ENCODE results near the gene WIF1. TPM values are rescaled to one million over a fixed set of nuclear protein-coding genes. Genes with fewer than 3 reads are reported as not detected.
A peak's percentile ranks its signal among the peaks of the same experiment; 100 is the strongest.

The WIF1 gene
- total and polyA plus RNA-seq, 10 of the 15 experiments (the other 5 are each of a cell fraction or from before 2014, with no cell fraction given) = 0.04 to 0.05 (median 0.05) TPM; not detected in 7

- Histone ChIP-seq H3K9ac (ENCODE audit: control insufficient read depth, insufficient read depth, low read length) (peak overlapping the region; percentile 82), H3K4me2 (ENCODE audit: control insufficient read depth, insufficient read depth) (peak overlapping the region; percentile 75), H3K27me3 (replicated peaks in 1 of 2; ENCODE audit: control insufficient read depth in 2 of 2, insufficient read depth in 2 of 2, low read length in 1 of 2) (no peaks in the 10 kb centered on the region), H3K4me3 (peak overlapping the region; percentile 86), H3K9me3 (replicated peaks; ENCODE audit: control insufficient read depth, insufficient read depth, low read length) (no peaks in the 10 kb centered on the region; the same call in 2 of the 3 replicates), H3K79me2 (ENCODE audit: control insufficient read depth, insufficient read depth, low read length) (peaks cover 64% of the 10 kb centered on the region), H3K4me1 (ENCODE audit: control insufficient read depth, insufficient read depth, low read length) (peaks cover 5% of the 10 kb centered on the region), H3K27ac (ENCODE audit: control insufficient read depth, insufficient read depth) (peak overlapping the region; percentile 83), H2AFZ (ENCODE audit: control insufficient read depth, low read depth, low read length) (peak overlapping the region; percentile 87; the same call in 1 of the 2 replicates), H3K36me3 (ENCODE audit: control insufficient read depth in 2 of 2, insufficient read depth in 2 of 2, low read length in 1 of 2) (peaks cover 0 to 5% of the 10 kb centered on the region in 2 experiments; a peak in 1 of 4 replicates), H4K20me1 (ENCODE audit: control insufficient read depth, insufficient read depth) (peaks cover 4% of the 10 kb centered on the region; the same call in 1 of the 2 replicates)
- CTCF ChIA-PET = interaction anchor here (0.8 to 2.7 kb wide), 9 partner anchors 8 to 279 kb away, joined by 3 to 27 read pairs (median 9); no protein-coding TSS in a partner anchor
- intact Hi-C loops (cut with micrococcal nuclease; ENCODE audit: unreplicated experiment) = loop anchor here (2.0 kb wide), 2 partner anchors 18 to 62 kb away; no protein-coding TSS in a partner anchor
- FAIRE-seq (no peak), DNase-seq (ENCODE audit: low read depth, low spot score) (no peak), ATAC-seq (peak; percentile 68)
- SMC1A ChIA-PET (ENCODE audit: uncharacterized antibody, unreplicated experiment) = interaction anchor here (1.5 to 8.3 kb wide), 8 partner anchors 14 to 369 kb away, joined by 3 to 155 read pairs (median 12); no protein-coding TSS in a partner anchor
- POLR2A ChIA-PET = interaction anchor here (0.8 to 6.3 kb wide), 11 partner anchors 11 to 713 kb away, joined by 3 to 63 read pairs (median 10); no protein-coding TSS in a partner anchor
- BruUV-seq (replicated peaks) = no TSS peak
- in situ Hi-C loops (cut with MboI) = no loop called here
- WGBS (ENCODE audit: insufficient coverage, insufficient replicate concordance, low lambda C conversion rate, missing lambda C conversion rate) = 2% methylated on average over 47 of the region's 47 CpGs
- RAD21 ChIA-PET (ENCODE audit: unreplicated experiment) = interaction anchor here (0.9 to 9.1 kb wide), 9 partner anchors 8 to 287 kb away, joined by 3 to 91 read pairs (median 10); no protein-coding TSS in a partner anchor
- TF ChIP-seq HSF1 (IDR thresholded peaks at IDR 0.05; ENCODE audit: low read depth, low read length) (no peak), IRF5 (IDR thresholded peaks at IDR 0.05; ENCODE audit: borderline replicate concordance) (no peak), BACH1 (IDR thresholded peaks at IDR 0.05; ENCODE audit: borderline replicate concordance) (no peak; the same call in 1 of the 2 replicates), TCF12 (IDR thresholded peaks at IDR 0.05; ENCODE audit: low read depth, low read length) (no peak), NFYB (IDR thresholded peaks at IDR 0.05; ENCODE audit: insufficient read depth, low read depth, low read length) (no peak), IKZF1 (conservative IDR thresholded peaks at IDR 0.05) (0 out of 2 replicates have a peak, but pooled peaks have one; percentile 15), IKZF2 (IDR thresholded peaks at IDR 0.05) (no peak), SKIL (IDR thresholded peaks at IDR 0.05; ENCODE audit: low read depth, poor library complexity, severe bottlenecking) (peak; percentile 31), WRNIP1 (IDR thresholded peaks at IDR 0.05; ENCODE audit: borderline replicate concordance, low read depth, low read length) (no peak), BMI1 (IDR thresholded peaks at IDR 0.05; ENCODE audit: borderline replicate concordance) (no peak), SIN3A (IDR thresholded peaks at IDR 0.05; ENCODE audit: low read depth, low read length) (no peak), ZBTB4 (CRISPR knock-in tag; IDR thresholded peaks at IDR 0.05) (no peak), RAD21 (IDR thresholded peaks at IDR 0.05; ENCODE audit: insufficient read depth, low read depth, low read length) (no peak), SP1 (IDR thresholded peaks at IDR 0.05; ENCODE audit: low read depth, low read length) (no peak)
Observed at GRCh38 chr12:65170209-65170881, 49.2 kb upstream of the WIF1 start.
